Stimulated activated CD8-positive, alpha-beta memory T cell treated with anti-CD3 and anti-CD28 coated beads, Interleukin-15, amount 100 ng/mL, for 1 hour (primary cell): Measurements from ENCODE around the gene PLEKHA7.
"Not testable (repeated sequence)": the region's sequence is repeated elsewhere in the genome, so short reads cannot be mapped to it uniquely, and the experiment has no call there.

Experiments
- DNase-seq: peaks from one replicate; pipeline ENCODE4 v3.0.0-alpha.2; 2020; ENCODE audit warnings: low read depth

PLEKHA7 gene

DNA sequence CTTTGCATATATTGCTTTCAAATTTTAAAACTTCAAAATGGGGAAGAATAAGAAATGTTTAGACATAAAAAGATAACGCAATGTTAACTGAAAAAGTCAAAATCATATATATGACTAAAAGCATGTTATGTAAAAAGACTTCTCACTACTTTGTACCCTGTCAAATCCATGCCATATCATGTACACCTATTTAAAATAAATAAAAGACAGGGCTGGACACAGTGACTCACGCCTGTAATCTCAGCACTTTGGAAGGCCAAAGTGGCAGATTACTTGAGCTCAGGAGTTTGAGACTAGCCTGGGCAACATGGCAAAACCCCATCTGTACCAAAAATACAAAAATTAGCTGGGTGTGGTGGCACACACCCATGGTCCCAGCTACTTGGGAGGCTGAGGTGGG, 109.5 kb downstream of the PLEKHA7 start:
- not testable (repeated sequence) for DNase-seq

DNA sequence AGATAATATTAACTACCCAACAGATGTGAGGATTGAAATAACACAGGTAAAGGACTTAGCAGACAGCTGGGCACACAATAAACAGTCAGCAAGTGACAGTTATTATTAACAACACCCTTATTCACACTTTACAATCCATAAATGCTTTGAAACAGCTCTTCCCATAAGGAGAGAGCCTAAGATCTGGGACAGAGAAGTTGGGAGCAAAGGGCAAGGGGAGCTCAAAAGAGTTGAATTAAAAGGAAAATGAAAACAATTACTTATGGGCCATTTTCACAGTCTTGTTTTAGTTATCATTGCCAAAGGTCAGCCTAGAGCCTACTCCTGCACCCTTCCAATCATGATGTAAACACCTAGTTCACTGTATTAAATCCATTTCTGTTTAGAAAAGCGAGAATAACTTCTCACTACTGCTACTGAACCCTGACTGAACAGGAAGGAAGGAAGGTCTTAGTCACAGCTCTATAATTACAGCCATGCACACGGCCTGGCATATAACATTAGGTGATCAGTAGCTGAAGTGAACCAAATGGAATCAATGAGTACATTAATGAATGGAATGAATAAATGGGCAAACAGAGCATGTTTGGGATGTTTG, 111.3 kb downstream of the PLEKHA7 start:
- DNase-seq, result no peak

DNA sequence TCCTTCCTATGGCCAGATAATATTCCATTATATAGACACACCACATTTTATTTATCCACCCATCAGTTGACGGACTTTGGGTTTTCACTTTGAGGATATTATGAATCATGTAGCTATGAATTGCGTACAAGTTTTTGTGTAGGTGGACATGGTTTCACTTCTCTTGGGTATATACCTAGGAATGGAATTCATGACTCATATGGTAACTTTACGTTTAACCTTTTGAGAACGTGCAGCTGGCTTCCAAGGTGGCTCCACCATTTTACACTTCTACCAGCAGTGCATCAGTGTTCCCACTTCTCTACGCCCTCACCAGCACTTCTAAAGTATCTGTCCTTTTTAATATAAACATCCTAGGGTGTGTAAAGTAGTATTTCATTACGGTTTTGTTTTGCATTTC, 112.0 kb downstream of the PLEKHA7 start:
- DNase-seq, result no peak

DNA sequence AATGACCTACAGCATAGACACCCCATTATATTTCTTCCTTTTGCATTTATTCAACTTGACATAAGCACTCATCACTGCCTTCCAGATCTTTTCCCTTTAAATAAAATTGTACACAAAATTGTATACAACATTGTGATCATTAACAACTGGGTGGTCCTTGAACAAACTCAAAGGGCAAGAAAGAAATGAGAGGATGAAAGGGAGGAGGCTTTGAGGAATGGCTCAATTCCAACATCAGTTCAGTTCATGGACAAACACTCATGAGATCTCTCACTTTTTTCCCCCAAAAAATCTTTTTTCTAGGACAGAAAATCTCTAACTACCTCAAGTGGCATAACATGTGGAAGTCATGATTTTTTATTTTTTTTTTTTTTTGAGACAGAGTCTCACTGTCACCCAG, 113.7 kb downstream of the PLEKHA7 start:
- no peak for DNase-seq

DNA sequence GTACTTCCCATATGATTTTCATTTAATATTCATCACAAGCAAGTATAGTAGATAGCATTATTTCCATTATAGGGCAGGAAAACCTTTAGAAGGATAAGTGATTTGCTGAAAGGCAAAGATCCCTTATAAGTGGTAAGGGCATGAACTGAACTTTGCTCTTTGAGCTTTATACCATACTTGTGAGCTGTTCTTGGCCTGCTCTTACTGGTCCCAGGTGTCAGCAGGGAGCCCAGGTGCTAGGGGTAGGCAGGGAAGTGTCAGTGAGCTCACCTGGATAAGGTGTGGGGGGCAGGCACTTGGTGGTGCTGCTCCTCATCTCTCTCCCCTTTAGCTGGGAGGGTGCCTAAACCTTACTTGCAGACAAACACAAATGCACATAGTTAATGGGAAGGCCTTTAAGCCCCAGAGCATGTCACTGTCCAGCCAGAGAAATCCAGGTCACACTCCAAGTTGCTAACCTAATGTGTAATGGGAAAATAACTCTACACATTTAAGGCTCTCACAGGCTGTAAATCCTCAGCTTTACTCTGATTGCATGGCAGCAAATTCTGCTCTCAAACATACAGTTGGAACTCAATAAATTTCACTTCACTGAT, 114.4 kb downstream of the PLEKHA7 start:
- no peak for DNase-seq

DNA sequence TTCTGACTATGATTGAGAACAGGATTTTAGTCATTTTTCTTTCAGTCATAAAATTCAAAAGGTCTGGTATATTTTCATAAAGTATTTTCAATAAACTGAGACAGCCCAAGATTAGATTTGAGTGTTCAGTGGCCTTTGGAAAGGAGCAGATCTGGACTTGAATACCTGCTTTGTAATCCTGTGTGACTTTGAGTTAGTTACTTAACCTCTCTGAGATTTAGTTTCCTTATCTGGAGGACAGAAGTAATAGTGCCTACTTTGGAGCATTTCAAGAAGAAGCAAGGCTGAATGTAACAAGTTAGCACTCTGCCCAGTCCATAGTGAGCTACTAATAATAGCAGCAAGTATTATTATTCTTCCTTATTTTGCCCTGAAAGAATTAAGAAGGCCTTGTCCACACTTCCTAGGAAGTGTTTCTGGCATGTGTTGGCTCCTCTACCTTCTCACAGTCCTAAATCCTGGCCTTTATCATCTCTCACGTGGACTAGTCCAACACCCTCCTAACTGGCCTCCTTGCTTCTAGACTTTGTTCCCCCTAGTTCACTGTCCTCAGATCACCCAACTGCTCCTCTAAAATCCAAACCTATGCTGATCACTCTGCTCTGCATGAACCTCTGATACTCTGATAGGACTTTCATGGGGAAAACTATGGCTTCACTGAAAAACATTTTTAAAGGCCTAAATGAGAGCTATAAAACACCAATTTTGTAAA, 115.8 kb downstream of the PLEKHA7 start:
- DNase-seq, result no peak

DNA sequence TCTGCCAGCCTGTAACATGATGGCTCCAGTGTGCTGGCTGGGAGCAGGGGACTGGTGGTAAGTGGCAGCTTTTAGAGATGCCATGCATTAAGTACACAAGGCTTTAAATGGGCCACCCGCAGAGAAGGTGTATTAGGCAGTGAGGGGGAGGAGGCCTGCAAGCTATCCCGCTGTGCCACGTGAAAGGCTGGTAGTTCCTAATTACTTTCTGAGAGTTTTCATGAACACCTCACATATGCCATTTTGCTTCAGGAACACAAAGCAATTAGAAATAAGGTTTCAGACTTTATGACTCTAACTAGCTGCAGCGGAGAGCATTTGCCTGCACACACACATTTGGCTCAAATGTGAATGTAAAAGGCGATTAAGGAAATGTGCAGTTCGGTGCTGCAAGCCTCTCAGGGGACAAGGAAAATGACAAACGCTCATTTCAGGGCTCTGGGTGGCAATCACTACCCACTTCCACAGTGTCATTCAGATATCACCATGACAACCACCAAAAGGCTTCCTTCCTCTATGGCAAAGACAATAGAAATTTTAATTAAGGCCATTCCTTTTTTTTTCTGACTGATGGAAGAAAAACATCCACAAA, 116.6 kb downstream of the PLEKHA7 start:
- DNase-seq, result no peak

DNA sequence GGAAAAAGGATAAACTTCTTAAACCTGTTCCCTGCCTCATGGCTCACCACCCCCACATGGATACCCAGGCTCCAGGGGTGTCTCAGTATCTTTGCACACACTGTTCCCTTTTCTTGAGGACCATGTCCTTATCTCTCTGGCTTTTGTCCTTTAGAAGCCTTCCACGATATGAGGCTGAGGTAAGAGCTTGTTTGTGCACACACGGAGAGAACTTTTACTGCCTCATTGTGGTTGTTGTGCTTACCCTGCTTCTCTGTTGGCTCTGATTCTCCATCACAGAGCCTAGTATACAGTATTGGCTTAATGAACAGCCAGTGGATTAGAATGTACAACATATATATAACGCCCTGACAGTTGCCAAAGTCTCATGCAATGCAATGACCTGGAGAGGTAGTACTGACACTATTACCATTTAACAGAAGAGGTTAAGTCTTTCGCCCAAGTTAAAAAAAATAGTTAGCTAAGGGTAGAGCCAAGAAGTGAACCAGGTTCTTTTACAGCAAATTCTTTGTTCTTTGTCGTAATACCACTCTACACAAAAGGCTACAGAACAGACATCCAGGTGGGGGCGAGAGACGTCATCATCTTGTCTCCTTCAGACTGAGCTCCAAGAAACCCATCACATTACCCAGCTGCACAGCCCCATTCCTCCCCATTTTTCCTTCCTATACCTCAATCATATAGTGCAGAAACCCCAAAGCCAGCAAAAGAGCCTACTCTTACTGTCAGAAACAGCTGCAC, 117.3 kb downstream of the PLEKHA7 start:
- DNase-seq, result no peak

DNA sequence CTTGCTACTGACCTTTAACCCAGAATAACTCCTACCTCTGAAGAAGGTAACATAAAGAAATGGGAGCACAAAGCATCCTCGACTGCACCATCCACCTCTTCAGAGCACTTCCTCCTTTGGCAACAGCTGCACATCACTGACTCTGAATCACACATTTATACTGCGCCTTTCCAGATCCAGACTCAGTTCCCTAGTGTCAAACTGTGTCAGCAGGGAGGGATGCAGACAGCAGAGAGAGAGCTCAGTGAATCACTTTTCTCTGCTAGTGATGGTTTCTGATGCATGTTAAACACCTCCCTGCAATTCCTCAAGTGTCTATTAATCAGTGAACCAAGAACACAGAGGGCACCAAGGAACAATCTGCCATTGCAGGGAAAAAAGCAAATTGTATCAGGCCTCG, 118.9 kb downstream of the PLEKHA7 start:
- DNase-seq, result no peak

DNA sequence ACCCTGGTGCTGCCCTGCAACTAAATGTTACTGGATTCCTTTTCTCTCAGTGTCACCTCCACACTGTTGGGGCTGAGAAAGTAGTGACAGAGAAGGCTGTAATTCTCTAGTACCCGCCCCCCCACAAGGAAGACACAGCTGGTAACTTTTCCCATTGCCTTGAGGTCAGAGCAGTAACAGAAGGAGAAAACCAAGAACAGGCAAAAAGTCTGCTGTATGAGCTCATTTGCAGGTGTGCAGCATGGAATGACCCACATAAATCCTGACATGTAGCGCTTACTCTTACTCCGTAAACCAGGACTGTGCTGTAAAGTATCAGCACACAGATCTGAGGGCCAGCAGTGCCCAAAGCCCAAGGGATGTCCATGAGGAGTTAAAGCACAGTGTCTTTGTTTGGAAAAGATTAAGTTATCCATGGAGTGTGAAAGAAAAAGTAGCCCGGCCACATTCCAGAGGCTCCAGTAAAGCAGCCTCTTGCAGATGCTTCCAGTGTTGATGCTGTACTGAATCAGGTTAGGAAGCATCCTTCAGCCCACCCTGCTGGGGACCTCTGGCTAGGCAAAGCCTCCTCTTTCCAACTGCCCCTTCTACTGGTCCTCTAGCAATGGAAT, 120.7 kb downstream of the PLEKHA7 start:
- DNase-seq, result no peak

DNA sequence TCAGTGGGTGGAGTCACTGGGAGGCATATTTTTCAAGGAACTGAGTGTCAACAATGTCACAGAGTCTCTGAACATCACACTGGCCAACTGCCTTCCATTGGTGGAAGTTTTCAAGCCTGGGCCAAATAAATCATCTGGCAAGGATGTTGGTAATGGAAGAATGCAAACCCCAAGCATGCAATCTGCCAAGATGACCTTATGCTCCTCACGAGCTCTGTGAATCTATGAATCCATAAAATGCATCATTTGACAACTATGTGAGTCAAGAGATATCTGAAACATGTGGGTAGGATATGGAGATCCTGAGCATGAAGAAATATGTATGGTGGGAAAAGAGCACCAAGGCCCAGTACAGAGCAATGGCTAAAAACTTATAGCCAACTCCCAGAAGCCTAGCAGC, 122.2 kb downstream of the PLEKHA7 start:
- DNase-seq, result no peak

DNA sequence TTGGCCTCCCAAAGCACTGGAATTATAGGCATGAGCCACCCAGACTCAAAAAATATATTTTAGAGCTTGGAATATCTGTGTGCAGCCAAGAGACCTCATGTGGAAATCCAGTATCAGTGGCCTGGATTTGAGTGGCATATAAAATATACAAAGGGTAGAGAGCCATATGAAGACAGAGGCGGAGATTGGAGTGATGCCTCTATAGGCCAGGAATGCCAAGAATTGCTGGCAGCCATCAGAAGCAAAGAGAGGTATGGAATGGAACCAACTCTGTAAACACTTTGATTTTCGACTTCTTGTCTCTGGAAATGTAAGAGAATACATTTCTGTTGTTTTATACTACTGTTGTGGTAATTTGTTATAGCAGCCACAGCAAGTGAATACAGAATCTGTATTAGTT, 123.0 kb downstream of the PLEKHA7 start:
- DNase-seq, result no peak

DNA sequence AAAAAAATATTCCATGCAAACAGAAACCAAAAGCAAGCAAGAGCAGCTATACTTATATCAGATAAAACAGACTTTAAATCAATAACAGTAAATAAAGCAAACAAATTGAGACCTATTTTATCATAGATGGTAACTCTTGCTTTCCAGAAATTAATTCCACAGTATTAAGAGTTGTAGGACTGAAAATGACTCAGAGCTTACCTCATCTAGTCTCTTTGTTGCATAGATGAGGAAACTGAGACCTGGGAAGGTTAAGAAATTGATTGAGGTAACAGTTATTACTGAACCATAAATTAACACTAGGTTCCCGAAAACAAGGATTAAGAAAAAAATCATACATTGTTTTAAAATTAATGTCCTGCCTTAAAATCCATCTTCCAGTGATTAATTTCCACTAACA, 123.8 kb downstream of the PLEKHA7 start:
- DNase-seq, result no peak

DNA sequence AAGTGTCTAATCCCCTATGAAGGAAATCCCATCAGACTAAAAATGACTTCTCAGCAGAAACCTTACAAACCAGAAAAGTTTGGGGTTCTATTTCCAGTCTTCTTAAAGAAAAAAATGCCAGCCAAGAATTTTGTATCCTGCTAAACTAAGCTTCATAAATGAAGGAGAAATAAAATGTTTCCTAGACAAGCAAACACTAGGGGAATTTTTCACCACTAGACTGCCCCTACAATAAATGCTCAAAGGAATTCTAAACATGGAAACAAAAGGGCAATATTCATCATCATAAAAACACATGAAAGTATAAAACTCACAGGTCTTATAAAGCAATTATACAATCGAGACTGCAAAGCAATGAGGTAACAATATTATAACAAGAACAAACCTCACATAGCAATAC, 124.3 kb downstream of the PLEKHA7 start:
- no peak for DNase-seq

DNA sequence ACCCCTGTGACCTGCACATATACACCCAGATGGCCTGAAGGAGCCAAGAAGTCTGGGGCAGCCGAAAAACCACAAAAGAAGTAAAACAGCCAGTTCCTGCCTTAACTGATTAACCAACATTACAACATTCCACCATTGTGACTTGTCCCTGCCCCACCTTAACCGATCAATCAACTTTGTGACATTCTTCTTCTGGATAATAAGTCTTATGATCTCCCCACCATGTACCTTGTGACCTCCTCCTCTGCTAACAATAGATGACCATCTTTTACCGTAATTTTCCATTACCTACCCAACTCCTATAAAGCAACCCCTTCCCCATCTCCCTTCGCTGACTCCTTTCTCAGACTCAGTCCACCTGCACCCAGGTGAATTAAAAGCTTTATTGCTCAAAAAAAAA, 125.2 kb downstream of the PLEKHA7 start:
- DNase-seq, result not testable (repeated sequence)

DNA sequence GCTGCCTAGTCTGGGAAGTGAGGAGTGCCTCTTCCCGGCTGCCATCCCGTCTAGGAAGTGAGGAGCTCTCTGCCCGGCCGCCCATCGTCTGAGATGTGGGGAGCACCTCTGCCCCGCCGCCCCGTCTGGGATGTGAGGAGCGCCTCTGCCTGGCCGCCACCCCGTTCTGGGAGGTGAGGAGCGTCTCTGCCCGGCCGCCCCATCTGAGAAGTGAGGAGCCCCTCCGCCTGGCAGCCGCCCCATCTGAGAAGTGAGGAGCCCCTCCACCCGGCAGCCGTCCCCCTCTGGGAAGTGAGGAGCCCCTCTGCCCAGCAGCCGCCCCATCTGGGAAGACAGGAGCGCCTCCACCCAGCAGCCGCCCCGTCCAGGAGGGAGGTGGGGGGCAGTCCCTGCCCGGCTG, 126.3 kb downstream of the PLEKHA7 start:
- not testable (repeated sequence) for DNase-seq

DNA sequence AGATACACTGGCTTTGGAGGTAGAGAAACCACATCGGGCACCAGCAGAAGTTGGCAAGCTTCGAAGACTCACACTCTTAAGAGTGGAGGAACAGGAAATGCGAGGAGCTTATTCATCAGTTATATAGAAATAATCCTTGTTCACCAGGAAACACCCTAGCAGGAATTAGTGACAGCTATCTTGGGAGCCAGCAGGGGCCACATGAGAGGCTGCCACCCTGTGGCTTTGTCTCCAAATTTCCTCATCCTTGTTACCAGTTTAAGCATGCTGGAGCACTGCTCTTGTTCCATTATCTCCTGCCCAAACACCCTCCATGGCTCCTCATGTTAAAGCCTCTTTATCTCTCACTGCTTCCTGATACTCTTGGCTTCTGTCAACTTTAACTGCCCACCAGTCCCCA, 131.0 kb downstream of the PLEKHA7 start:
- DNase-seq, result no peak

DNA sequence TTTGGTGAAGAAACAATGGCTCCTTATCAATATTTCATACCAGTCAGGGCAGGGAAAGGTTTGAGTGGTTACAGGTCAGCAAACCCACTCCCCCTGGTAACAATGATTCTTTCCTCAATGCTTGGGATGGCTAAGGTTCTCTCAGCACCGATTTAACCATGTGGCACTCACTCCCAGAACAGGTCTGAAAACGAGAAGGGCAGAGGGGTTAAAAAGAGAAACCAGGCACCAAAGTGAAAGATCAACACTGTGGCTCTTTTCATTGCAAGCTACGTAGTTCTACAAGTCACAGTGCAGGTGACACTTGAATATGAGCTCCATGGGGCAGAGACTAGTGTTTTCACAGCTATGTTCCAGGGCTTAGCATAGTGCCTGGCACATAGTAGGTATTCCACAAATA, 132.4 kb downstream of the PLEKHA7 start:
- no peak for DNase-seq

DNA sequence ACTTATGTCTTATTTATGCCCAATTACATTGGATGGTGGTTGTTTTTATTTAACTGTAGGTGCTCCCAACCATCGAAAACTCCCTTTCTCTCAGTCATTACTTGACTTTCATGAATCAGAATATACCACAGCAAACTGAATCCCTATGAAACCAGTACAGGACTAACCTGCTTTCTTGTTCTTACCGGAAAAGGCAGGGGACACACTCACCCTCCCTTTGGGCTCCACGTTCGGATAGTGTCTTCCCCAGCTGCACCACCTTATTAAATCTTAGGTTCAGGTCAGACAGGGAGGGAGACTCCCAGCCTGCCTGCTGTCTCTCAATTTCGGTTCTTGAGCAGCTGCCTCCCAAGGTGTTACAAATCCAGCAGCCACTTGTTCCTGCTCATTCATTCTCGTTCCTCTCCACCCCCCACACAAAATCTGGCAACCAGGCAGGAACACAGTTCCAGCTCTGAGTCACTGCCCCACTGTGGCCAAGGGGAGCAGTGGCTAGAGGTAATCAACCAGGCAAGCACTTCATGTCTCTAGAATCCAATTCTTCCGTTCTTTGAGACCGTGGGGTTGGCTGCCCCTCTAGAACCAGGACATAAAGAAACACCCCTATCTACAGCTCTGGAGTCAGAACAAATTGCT, 133.0 kb downstream of the PLEKHA7 start:
- DNase-seq, result no peak

DNA sequence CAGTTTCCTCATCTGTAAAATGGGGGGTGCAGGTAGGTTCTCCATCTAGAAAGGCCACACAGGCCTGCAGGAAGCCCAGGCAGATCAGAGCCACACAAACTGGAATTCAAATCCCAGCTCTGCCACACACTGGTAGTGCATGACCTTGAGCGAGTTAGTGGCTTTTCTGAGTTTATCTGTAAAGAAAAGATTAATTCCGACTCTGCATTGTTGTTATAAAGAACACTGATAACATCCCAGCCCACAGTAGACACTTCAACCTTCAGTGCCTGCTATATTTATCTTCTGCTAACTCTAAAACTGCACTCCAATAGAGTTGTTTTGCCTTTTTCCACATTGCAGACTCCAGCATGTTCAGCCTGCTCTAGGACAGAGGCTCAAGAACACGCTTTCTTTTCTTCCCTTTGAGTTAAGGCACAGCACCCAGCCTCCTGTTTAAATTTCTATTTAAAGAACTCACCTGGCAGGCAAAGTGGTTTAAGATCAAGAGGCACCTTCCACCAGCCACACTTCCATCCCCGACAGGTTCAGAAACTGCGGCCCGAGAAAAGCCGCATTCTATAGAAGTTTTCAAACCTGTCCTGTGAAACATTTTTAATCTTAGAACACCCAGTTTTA, 133.9 kb downstream of the PLEKHA7 start:
- DNase-seq, result no peak

DNA sequence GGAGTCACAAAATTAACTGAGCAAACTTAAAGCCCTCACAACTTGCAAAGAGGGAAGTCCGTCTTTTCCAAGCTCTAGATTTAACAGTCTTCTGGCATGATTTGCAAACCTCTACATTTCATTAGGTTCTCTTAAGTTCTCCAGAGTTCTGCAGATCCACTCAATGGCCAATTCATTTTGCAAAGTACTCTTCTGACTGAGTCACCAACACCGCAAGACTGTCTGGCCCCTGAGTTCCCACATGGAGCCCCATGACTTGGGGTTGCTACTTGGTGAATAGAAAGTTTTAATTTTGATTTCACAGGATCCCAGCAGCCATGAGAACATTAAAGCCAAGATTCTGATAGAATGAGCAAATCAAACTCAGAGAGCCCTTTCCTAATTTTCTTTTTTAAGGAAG, 134.5 kb downstream of the PLEKHA7 start:
- no peak for DNase-seq
